Measurements from ENCODE around the gene FAM241B. TPM values are rescaled to one million over a fixed set of nuclear protein-coding genes. Genes with fewer than 3 reads are reported as not detected.

FAM241B gene
- total and polyA plus RNA-seq, 4 experiments from 2014 or later, result 9.4 to 24.9 (median 14.0) TPM

GRCh38 chr10:69612760-69613159, 17.3 kb upstream of the FAM241B start:
- POLR2A ChIA-PET (ENCODE audit: partially characterized antibody), result no interaction called here

GRCh38 chr10:69614130-69614529, 15.9 kb upstream of the FAM241B start:
- no peaks in the 10 kb centered on the region for H3K9me3 ChIP-seq (ENCODE audit: control insufficient read depth in 1 of 2, low read length in 2 of 2)
- peaks cover 2 to 5% of the 10 kb centered on the region in 2 donors for H3K27me3 Mint-ChIP-seq
- no peak overlapping the region for H3K4me3 Mint-ChIP-seq
- no peak overlapping the region for H3K27ac Mint-ChIP-seq
- H3K27ac ChIP-seq (ENCODE audit: low read depth, low read length), result no peak overlapping the region
- POLR2A ChIA-PET (ENCODE audit: partially characterized antibody), result no interaction called here
- H3K27me3 ChIP-seq (ENCODE audit: insufficient read depth, low read length), result no peaks in the 10 kb centered on the region
- H3K4me1 ChIP-seq (ENCODE audit: insufficient read depth, low read length), result no peaks in the 10 kb centered on the region
- intact Hi-C loops (cut with micrococcal nuclease), result no loop called here
- H3K36me3 ChIP-seq (ENCODE audit: insufficient read depth, low read length), result no peaks in the 10 kb centered on the region
- no peaks in the 10 kb centered on the region for H3K4me1 Mint-ChIP-seq
- no peak overlapping the region for H3K4me3 ChIP-seq (ENCODE audit: low read length in 2 of 2)
- peaks cover 0 to 13% (median 5%) of the 10 kb centered on the region in 8 donors for H3K9me3 Mint-ChIP-seq
- DNase-seq, result no peak
- CTCF ChIA-PET (ENCODE audit: partially characterized antibody), result interaction anchor here (2.1 kb wide), 1 partner anchor 15 kb away, joined by 9 read pairs; no protein-coding TSS in a partner anchor
- peaks cover 0 to 3% of the 10 kb centered on the region in 2 donors for H3K36me3 Mint-ChIP-seq

More at GRCh38 chr10:69612760-69613159, 17.3 kb upstream of the FAM241B start:
- Histone ChIP-seq H3K27me3 (ENCODE audit: insufficient read depth, low read length) (no peaks in the 10 kb centered on the region), H3K36me3 (ENCODE audit: insufficient read depth, low read length) (no peaks in the 10 kb centered on the region), H3K9me3 (ENCODE audit: control insufficient read depth in 1 of 2, low read length in 2 of 2) (no peaks in the 10 kb centered on the region), H3K27ac (ENCODE audit: low read depth, low read length) (no peak overlapping the region), H3K4me1 (ENCODE audit: insufficient read depth, low read length) (no peaks in the 10 kb centered on the region), H3K4me3 (ENCODE audit: low read length in 2 of 2) (no peak overlapping the region)
- Mint-ChIP-seq H3K4me1 (no peaks in the 10 kb centered on the region), H3K27me3 (peaks cover 2 to 5% of the 10 kb centered on the region in 2 donors), H3K27ac (no peak overlapping the region), H3K4me3 (no peak overlapping the region), H3K36me3 (peaks cover 0 to 3% of the 10 kb centered on the region in 2 donors), H3K9me3 (peaks cover 0 to 27% (median 13%) of the 10 kb centered on the region in 8 donors)
- intact Hi-C loops (cut with micrococcal nuclease), result no loop called here
- DNase-seq, result no peak
- CTCF ChIA-PET (ENCODE audit: partially characterized antibody), result interaction anchor here (1.0 to 2.1 kb wide), 2 partner anchors 17 to 25 kb away, joined by 3 to 9 read pairs; no protein-coding TSS in a partner anchor

GRCh38 chr10:69616358-69616757, 13.7 kb upstream of the FAM241B start:
- intact Hi-C loops (cut with micrococcal nuclease), result no loop called here
- peaks cover 2 to 5% of the 10 kb centered on the region in 2 donors for H3K27me3 Mint-ChIP-seq
- Histone ChIP-seq H3K27me3 (ENCODE audit: insufficient read depth, low read length) (no peaks in the 10 kb centered on the region), H3K4me3 (ENCODE audit: low read length in 2 of 2) (no peak overlapping the region), H3K27ac (ENCODE audit: low read depth, low read length) (no peak overlapping the region), H3K4me1 (ENCODE audit: insufficient read depth, low read length) (peaks cover 12% of the 10 kb centered on the region), H3K9me3 (ENCODE audit: control insufficient read depth in 1 of 2, low read length in 2 of 2) (no peaks in the 10 kb centered on the region), H3K36me3 (ENCODE audit: insufficient read depth, low read length) (no peaks in the 10 kb centered on the region)
- H3K27ac Mint-ChIP-seq, result peak overlapping the region in 1 of 7 donors; percentile 73
- H3K4me1 Mint-ChIP-seq, result peaks cover 2 to 19% (median 9%) of the 10 kb centered on the region in 4 donors
- H3K9me3 Mint-ChIP-seq, result no peaks in the 10 kb centered on the region
- DNase-seq, result no peak
- H3K4me3 Mint-ChIP-seq, result no peak overlapping the region
- ChIA-PET POLR2A (ENCODE audit: partially characterized antibody) (no interaction called here), CTCF (ENCODE audit: partially characterized antibody) (interaction anchor here (2.1 kb wide), 1 partner anchor 21 kb away, joined by 7 read pairs; no protein-coding TSS in a partner anchor)
- H3K36me3 Mint-ChIP-seq, result no peaks in the 10 kb centered on the region

- intact Hi-C loops (cut with micrococcal nuclease), result no loop called here
- no peaks in the 10 kb centered on the region for H3K36me3 Mint-ChIP-seq
- H3K9me3 ChIP-seq (ENCODE audit: control insufficient read depth in 1 of 2, low read length in 2 of 2), result no peaks in the 10 kb centered on the region
Measured at GRCh38 chr10:69618746-69619145, 11.3 kb upstream of the FAM241B start.

GRCh38 chr10:69619626-69620025, 10.4 kb upstream of the FAM241B start:
- DNase-seq, result no peak
- POLR2A ChIA-PET (ENCODE audit: partially characterized antibody), result no interaction called here
- H3K4me1 ChIP-seq (ENCODE audit: insufficient read depth, low read length), result peaks cover 24% of the 10 kb centered on the region
- H3K27me3 Mint-ChIP-seq, result peaks cover 2 to 5% of the 10 kb centered on the region in 2 donors
- H3K36me3 Mint-ChIP-seq, result no peaks in the 10 kb centered on the region
- H3K9me3 Mint-ChIP-seq, result peaks cover 0 to 18% (median 14%) of the 10 kb centered on the region in 8 donors
- intact Hi-C loops (cut with micrococcal nuclease), result no loop called here
- H3K27ac Mint-ChIP-seq, result no peak overlapping the region
- no peak overlapping the region for H3K4me3 Mint-ChIP-seq
- H3K27ac ChIP-seq (ENCODE audit: low read depth, low read length), result no peak overlapping the region
- H3K4me3 ChIP-seq (ENCODE audit: low read length in 2 of 2), result no peak overlapping the region
- no peaks in the 10 kb centered on the region for H3K36me3 ChIP-seq (ENCODE audit: insufficient read depth, low read length)
- no peaks in the 10 kb centered on the region for H3K9me3 ChIP-seq (ENCODE audit: control insufficient read depth in 1 of 2, low read length in 2 of 2)
- peaks cover 13 to 37% (median 24%) of the 10 kb centered on the region in 4 donors for H3K4me1 Mint-ChIP-seq
- no peaks in the 10 kb centered on the region for H3K27me3 ChIP-seq (ENCODE audit: insufficient read depth, low read length)
- CTCF ChIA-PET (ENCODE audit: partially characterized antibody), result interaction anchor here (0.6 to 4.2 kb wide), 4 partner anchors 10 to 231 kb away, joined by 3 to 12 read pairs (median 6); no protein-coding TSS in a partner anchor

More at GRCh38 chr10:69618746-69619145, 11.3 kb upstream of the FAM241B start:
- Mint-ChIP-seq H3K27ac (no peak overlapping the region), H3K27me3 (peaks cover 2 to 5% of the 10 kb centered on the region in 2 donors), H3K4me3 (no peak overlapping the region), H3K9me3 (peaks cover 0 to 10% (median 7%) of the 10 kb centered on the region in 8 donors), H3K4me1 (peaks cover 5 to 28% (median 17%) of the 10 kb centered on the region in 4 donors)
- no peak for DNase-seq
- Histone ChIP-seq H3K27ac (ENCODE audit: low read depth, low read length) (no peak overlapping the region), H3K4me1 (ENCODE audit: insufficient read depth, low read length) (peaks cover 18% of the 10 kb centered on the region), H3K36me3 (ENCODE audit: insufficient read depth, low read length) (no peaks in the 10 kb centered on the region), H3K4me3 (ENCODE audit: low read length in 2 of 2) (no peak overlapping the region), H3K27me3 (ENCODE audit: insufficient read depth, low read length) (no peaks in the 10 kb centered on the region)
- CTCF ChIA-PET (ENCODE audit: partially characterized antibody), result interaction anchor here (2.1 to 4.2 kb wide), 2 partner anchors 11 to 18 kb away, joined by 7 to 12 read pairs; no protein-coding TSS in a partner anchor
- POLR2A ChIA-PET (ENCODE audit: partially characterized antibody), result no interaction called here

GRCh38 chr10:69620625-69621024, 9.4 kb upstream of the FAM241B start:
- no peak overlapping the region for H3K27ac ChIP-seq (ENCODE audit: low read depth, low read length)
- no peaks in the 10 kb centered on the region for H3K27me3 ChIP-seq (ENCODE audit: insufficient read depth, low read length)
- H3K27me3 Mint-ChIP-seq, result peaks cover 2 to 5% of the 10 kb centered on the region in 2 donors
- CTCF ChIA-PET (ENCODE audit: partially characterized antibody), result interaction anchor here (1.4 to 4.2 kb wide), 4 partner anchors 9 to 16 kb away, joined by 4 to 12 read pairs (median 6); no protein-coding TSS in a partner anchor
- peaks cover 31% of the 10 kb centered on the region for H3K4me1 ChIP-seq (ENCODE audit: insufficient read depth, low read length)
- no peaks in the 10 kb centered on the region for H3K36me3 ChIP-seq (ENCODE audit: insufficient read depth, low read length)
- DNase-seq, result no peak
- no peaks in the 10 kb centered on the region for H3K36me3 Mint-ChIP-seq
- peak overlapping the region in 1 of 7 donors; percentile 42 for H3K27ac Mint-ChIP-seq
- intact Hi-C loops (cut with micrococcal nuclease), result no loop called here
- POLR2A ChIA-PET (ENCODE audit: partially characterized antibody), result interaction anchor here (1.0 kb wide), 1 partner anchor 9 kb away, joined by 4 read pairs; the partner anchor contains the start of gene FAM241B
- H3K4me3 ChIP-seq (ENCODE audit: low read length in 2 of 2), result no peak overlapping the region
- H3K4me1 Mint-ChIP-seq, result peaks cover 17 to 38% (median 29%) of the 10 kb centered on the region in 4 donors
- H3K9me3 ChIP-seq (ENCODE audit: control insufficient read depth in 1 of 2, low read length in 2 of 2), result no peaks in the 10 kb centered on the region
- peaks cover 2 to 27% (median 14%) of the 10 kb centered on the region in 8 donors for H3K9me3 Mint-ChIP-seq
- H3K4me3 Mint-ChIP-seq, result peak overlapping the region in 3 of 8 donors; percentile 19 to 53 (median 51)

- Mint-ChIP-seq H3K4me1 (peaks cover 19 to 42% (median 33%) of the 10 kb centered on the region in 4 donors), H3K36me3 (no peaks in the 10 kb centered on the region), H3K27ac (peak overlapping the region; percentile 8 to 78 (median 43)), H3K9me3 (peaks cover 2 to 27% (median 14%) of the 10 kb centered on the region in 8 donors), H3K4me3 (peak overlapping the region in 7 of 8 donors; percentile 4 to 61 (median 36)), H3K27me3 (no peaks in the 10 kb centered on the region)
- DNase-seq, result peak in 4 of 5 donors; percentile 46 to 67 (median 59)
- Histone ChIP-seq H3K9me3 (ENCODE audit: control insufficient read depth in 1 of 2, low read length in 2 of 2) (no peaks in the 10 kb centered on the region), H3K27me3 (ENCODE audit: insufficient read depth, low read length) (no peaks in the 10 kb centered on the region), H3K4me3 (ENCODE audit: low read length in 2 of 2) (no peak overlapping the region), H3K4me1 (ENCODE audit: insufficient read depth, low read length) (peaks cover 32% of the 10 kb centered on the region), H3K27ac (ENCODE audit: low read depth, low read length) (peak overlapping the region; percentile 9), H3K36me3 (ENCODE audit: insufficient read depth, low read length) (no peaks in the 10 kb centered on the region)
- POLR2A ChIA-PET (ENCODE audit: partially characterized antibody), result no interaction called here
- CTCF ChIA-PET (ENCODE audit: partially characterized antibody), result interaction anchor here (1.0 to 8.1 kb wide), 2 partner anchors 15 to 109 kb away, joined by 4 to 83 read pairs; no protein-coding TSS in a partner anchor
- intact Hi-C loops (cut with micrococcal nuclease), result no loop called here
Measured at GRCh38 chr10:69624245-69624786, 5.7 kb upstream of the FAM241B start.

Data from CD4-positive, alpha-beta memory T cell (primary cell).